Ovary (tissue), 9 donors: Measurements from ENCODE around the gene PRR35. TPM values are rescaled to one million over a fixed set of nuclear protein-coding genes. Genes with fewer than 3 reads are reported as not detected.

Source experiments
- DNase-seq, 5 donors: peaks; one replicate each; pipeline ENCODE4 v3.0.0-alpha.2; 2019 to 2020
- H3K27ac ChIP-seq, 2 donors: fragments of 200-600 bp; one replicate each; pipeline versions ENCODE4 v1.5.1 to v1.8.0; 2019 to 2022
- H3K27me3 ChIP-seq: fragments of 200-600 bp; one replicate; pipeline ENCODE4 v1.8.0; 2022
- H3K36me3 ChIP-seq: fragments of 200-600 bp; sonication (generic); one replicate; pipeline ENCODE4 v1.5.1; 2019
- H3K4me1 ChIP-seq: one replicate; pipeline ENCODE4 v1.8.1; 2013; ENCODE audit warnings: mild to moderate bottlenecking, moderate library complexity; ENCODE audit not compliant: insufficient read depth
- H3K4me3 ChIP-seq: fragments of 200-600 bp; sonication (generic); one replicate; pipeline ENCODE4 v1.5.1; 2017
- H3K9me3 ChIP-seq, 2 donors: fragments of 200-600 bp in 1 of 2; sonication (generic) in 1 of 2; one replicate each; pipeline versions ENCODE4 v1.5.1 to v1.8.1; 2013 to 2019; ENCODE audit warnings: mild to moderate bottlenecking in 1 of 2, moderate library complexity in 1 of 2
- EP300 ChIP-seq: sonication (generic); formaldehyde crosslinking; IDR thresholded peaks from one replicate; pipeline ENCODE4 v1.6.1; 2017; ENCODE audit warnings: antibody characterized with exemption
- POLR2A ChIP-seq: fragments of 450-650 bp; IDR thresholded peaks from one replicate; pipeline ENCODE4 v1.6.1; 2017; ENCODE audit warnings: antibody characterized with exemption, mild to moderate bottlenecking, moderate library complexity
- WGBS, 3 donors: extraction: QIAGEN DNeasy Blood & Tissue Kit in 1 of 3; methylation state at CpG; one replicate each; pipeline versions ENCODE4 v1.1.5 to v1.1.7; 2013 to 2017; 5-methylcytosine and 5-hydroxymethylcytosine counted together
- intact Hi-C, 4 donors: fragments of 100-400 bp; cut with DNase I; formaldehyde crosslinking; loops; one replicate each; pipeline versions ENCODE4 v1.11.0 to v1.15.1; 2022 to 2023
- polyA plus RNA-seq, 2 donors: library from polyadenylated mRNA; stranded (reverse); fragments of 200-250 nt in 1 of 2; fragments of 350-450 nt in 1 of 2; fragmentation: Illumina TruSeq in 1 of 2; extraction: RNeasy Lipid Tissue Mini Kit (QIAGEN cat#74804) in 1 of 2; gene quantifications; one replicate each; pipeline ENCODE4 v1.2.3, GENCODE V29; 2013 to 2014
- total RNA-seq, 7 donors: library from RNA; depleted of rRNA in 2 of 7; stranded (reverse); fragments of >200 nt in 2 of 7; fragmentation: NEBNext Ultra II Directional in 3 of 7; extraction: Animal tissue kit (Norgen Biotek cat#: 25700) in 3 of 7; gene quantifications; one replicate each; pipeline versions ENCODE4 v1.1.0 to v1.2.4, GENCODE V29; 2016 to 2023
- TF ChIP-seq, protein P1 (sequence below), 3 donors: fragments of 450-650 bp in 2 of 3; fragments of 200-600 bp in 1 of 3; IDR thresholded peaks; one replicate each; pipeline versions ENCODE4 v1.5.1 to v1.8.0; 2016 to 2022; ENCODE audit warnings: antibody characterized with exemption in 3 of 3, mild to moderate bottlenecking in 1 of 3
- donor health status: DM: no; HTN: no; CAD: no; lungs with moderate emphysema.
- donor health status: DM: no; HTN: no; CAD: no.
- donor health status: Bipolar disorder and iron deficiency.
- donor health status: DM: yes; HTN: yes; CAD: no.
- donor health status: DM: no; HTN: no; CAD: no.
- donor health status: DM: yes; HTN: yes; CAD: no.

Gene PRR35
- total and polyA plus RNA-seq, 9 donors: not detected

DNA sequence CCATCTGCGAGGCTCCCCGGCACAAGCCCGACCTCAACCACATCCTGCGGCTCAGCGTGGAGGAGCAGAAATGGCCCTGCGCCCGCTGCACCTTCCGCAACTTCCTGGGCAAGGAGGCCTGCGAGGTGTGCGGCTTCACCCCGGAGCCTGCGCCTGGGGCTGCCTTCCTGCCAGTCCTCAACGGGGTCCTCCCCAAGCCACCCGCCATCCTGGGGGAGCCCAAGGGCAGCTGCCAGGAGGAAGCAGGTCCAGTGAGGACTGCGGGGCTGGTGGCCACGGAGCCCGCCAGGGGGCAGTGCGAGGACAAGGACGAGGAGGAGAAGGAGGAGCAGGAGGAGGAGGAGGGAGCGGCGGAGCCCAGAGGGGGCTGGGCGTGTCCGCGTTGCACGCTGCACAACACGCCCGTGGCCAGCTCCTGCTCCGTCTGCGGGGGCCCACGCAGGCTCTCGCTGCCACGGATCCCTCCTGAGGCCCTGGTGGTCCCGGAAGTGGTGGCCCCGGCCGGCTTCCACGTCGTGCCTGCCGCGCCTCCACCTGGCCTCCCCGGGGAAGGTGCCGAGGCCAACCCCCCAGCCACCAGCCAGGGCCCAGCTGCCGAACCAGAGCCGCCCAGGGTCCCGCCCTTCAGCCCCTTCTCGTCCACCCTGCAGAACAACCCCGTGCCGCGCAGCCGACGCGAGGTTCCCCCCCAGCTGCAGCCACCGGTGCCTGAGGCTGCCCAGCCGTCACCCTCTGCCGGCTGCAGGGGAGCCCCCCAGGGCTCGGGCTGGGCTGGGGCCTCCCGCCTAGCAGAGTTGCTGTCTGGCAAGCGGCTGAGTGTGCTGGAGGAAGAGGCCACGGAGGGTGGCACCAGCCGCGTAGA lies 13.1 kb upstream of the PRR35 start:
- no peak overlapping the region for H3K27ac ChIP-seq
- no peaks in the 10 kb centered on the region for H3K36me3 ChIP-seq
- TF ChIP-seq EP300: no peak
- TF ChIP-seq, protein P1, sequence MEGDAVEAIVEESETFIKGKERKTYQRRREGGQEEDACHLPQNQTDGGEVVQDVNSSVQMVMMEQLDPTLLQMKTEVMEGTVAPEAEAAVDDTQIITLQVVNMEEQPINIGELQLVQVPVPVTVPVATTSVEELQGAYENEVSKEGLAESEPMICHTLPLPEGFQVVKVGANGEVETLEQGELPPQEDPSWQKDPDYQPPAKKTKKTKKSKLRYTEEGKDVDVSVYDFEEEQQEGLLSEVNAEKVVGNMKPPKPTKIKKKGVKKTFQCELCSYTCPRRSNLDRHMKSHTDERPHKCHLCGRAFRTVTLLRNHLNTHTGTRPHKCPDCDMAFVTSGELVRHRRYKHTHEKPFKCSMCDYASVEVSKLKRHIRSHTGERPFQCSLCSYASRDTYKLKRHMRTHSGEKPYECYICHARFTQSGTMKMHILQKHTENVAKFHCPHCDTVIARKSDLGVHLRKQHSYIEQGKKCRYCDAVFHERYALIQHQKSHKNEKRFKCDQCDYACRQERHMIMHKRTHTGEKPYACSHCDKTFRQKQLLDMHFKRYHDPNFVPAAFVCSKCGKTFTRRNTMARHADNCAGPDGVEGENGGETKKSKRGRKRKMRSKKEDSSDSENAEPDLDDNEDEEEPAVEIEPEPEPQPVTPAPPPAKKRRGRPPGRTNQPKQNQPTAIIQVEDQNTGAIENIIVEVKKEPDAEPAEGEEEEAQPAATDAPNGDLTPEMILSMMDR (IDR thresholded peaks at IDR 0.05): peak; percentile 54 to 80 (median 79)
- DNase-seq: peak; percentile 88 to 95 (median 91)
- no peaks in the 10 kb centered on the region for H3K27me3 ChIP-seq
- WGBS, 3 donors: 41 to 57% (median 42%) methylated on average over 59 to 60 of the region's 60 CpGs
- intact Hi-C loops: loop anchor here in 2 of 4 donors (10.0 kb wide), 1 partner anchor 118 kb away; the partner anchor contains the start of gene RHOT2 (in 2 of the 2)
- peaks cover 3% of the 10 kb centered on the region for H3K4me1 ChIP-seq
- peak overlapping the region; percentile 12 for H3K4me3 ChIP-seq
- H3K9me3 ChIP-seq: no peaks in the 10 kb centered on the region

DNA sequence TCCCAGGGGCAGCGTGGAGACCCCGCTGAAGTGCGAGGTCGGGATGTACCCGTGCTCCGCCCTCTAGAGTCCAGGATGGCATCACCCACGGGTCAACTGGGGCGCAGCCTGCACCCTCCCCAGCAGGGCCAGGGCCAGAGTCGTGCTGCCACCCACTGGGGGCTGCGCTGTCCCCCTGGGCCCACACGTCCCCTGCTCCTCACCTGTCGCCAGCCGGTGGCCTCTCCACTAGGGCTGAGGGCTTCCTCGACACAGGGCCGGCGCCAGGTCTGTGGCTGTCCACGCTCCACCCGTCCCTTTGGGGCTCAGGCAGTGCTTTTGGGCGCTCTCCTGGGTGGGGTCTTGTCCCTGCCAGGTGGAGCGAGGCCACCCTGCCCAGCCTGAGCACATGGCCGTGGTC lies 11.6 kb upstream of the PRR35 start:
- no peaks in the 10 kb centered on the region for H3K36me3 ChIP-seq
- WGBS, 3 donors: 92 to 97% (median 93%) methylated on average over 20 to 21 of the region's 21 CpGs
- no peak overlapping the region for H3K27ac ChIP-seq
- no peaks in the 10 kb centered on the region for H3K9me3 ChIP-seq
- no peak for DNase-seq
- no peak for TF ChIP-seq POLR2A
- peaks cover 3% of the 10 kb centered on the region for H3K4me1 ChIP-seq
- H3K4me3 ChIP-seq: no peak overlapping the region
- H3K27me3 ChIP-seq: no peaks in the 10 kb centered on the region
- intact Hi-C loops: loop anchor here in 2 of 4 donors (10.0 kb wide), 1 partner anchor 116 kb away; the partner anchor contains the start of gene RHOT2 (in 2 of the 2)

DNA sequence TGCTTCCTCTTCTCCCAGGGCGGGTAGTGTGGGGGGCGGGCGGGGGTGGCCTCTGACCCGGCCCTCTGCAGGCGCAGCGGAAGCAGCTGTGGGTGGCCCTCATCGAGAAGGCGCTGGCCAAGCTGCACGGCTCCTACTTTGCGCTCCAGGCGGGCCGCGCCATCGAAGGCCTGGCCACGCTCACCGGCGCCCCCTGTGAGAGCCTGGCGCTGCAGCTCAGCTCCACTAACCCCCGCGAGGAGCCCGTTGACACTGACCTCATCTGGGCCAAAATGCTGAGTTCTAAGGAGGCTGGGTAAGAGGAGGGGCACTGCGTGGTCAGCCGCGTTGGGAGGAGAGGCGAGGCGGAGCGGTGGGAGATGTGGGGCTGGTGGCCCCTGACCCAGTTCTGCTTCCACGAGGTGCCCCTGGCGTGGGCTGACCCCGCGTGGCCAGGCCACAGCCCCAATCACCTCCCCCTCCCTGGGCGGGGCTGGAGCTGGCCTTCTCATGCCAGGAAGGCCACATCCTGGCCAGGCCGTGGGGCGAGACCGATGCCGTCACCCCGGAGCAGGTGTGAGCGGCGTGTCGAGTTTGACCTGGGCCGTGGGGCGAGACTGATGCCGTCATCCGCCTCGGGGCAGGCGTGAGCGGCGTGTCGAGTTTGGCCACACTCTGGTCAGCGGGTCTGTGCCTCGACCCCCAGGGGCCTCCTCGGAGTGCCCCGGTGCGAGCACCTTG lies 10.5 kb upstream of the PRR35 start:
- no peak overlapping the region for H3K4me3 ChIP-seq
- H3K27me3 ChIP-seq: no peaks in the 10 kb centered on the region
- 92% methylated on average over 49 to 54 of the region's 54 CpGs for WGBS, 3 donors
- H3K36me3 ChIP-seq: no peaks in the 10 kb centered on the region
- no peak overlapping the region for H3K27ac ChIP-seq
- no peak for DNase-seq
- H3K9me3 ChIP-seq: no peaks in the 10 kb centered on the region
- H3K4me1 ChIP-seq: peaks cover 3% of the 10 kb centered on the region
- intact Hi-C loops: loop anchor here in 2 of 4 donors (10.0 kb wide), 1 partner anchor 115 kb away; the partner anchor contains the start of gene RHOT2 (in 2 of the 2)
- TF ChIP-seq POLR2A (no peak), EP300 (no peak)
- TF ChIP-seq, protein P1 (IDR thresholded peaks at IDR 0.05): no peak

DNA sequence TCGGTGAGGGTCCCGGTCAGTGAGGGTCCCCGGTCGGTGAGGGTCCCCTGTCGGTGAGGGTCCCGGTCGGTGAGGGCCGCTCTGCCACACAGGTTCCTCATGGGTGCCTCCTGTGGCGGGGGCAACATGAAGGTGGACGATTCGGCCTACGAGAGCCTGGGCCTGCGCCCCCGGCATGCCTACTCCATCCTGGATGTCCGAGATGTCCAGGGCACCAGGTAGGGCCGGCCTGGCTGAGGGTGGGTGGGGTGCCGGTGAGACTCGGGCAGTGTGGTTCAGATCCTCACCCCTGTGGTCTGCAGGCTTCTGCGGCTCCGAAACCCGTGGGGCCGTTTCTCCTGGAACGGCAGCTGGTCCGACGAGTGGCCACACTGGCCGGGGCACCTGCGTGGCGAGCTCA lies 9.0 kb upstream of the PRR35 start:
- Histone ChIP-seq H3K27me3 (no peaks in the 10 kb centered on the region), H3K27ac (no peak overlapping the region), H3K36me3 (no peaks in the 10 kb centered on the region), H3K9me3 (no peaks in the 10 kb centered on the region), H3K4me1 (peaks cover 3% of the 10 kb centered on the region), H3K4me3 (no peak overlapping the region)
- TF ChIP-seq POLR2A: no peak
- intact Hi-C loops: no loop called here
- WGBS, 3 donors: 96% methylated on average over 21 to 28 of the region's 28 CpGs
- DNase-seq: no peak

DNA sequence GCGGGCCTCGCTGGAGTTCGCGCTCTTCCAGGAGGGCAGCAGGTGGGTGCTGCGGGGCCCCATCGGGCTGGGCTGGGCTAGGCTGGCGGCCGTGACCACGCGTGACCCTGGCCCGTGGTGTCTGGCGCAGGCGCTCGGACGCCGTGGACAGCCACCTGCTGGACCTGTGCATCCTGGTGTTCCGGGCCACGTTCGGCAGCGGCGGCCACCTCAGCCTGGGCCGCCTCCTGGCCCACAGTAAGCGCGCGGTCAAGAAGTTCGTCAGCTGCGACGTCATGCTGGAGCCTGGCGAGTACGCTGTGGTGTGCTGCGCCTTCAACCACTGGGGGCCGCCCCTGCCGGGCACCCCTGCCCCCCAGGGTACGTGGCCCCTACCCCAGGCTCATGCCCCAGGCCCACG lies 8.0 kb upstream of the PRR35 start:
- intact Hi-C loops: no loop called here
- H3K4me1 ChIP-seq: peaks cover 2% of the 10 kb centered on the region
- H3K36me3 ChIP-seq: no peaks in the 10 kb centered on the region
- H3K9me3 ChIP-seq: no peaks in the 10 kb centered on the region
- no peak for DNase-seq
- no peak overlapping the region for H3K27ac ChIP-seq
- TF ChIP-seq EP300: no peak
- no peak for TF ChIP-seq POLR2A
- TF ChIP-seq, protein P1 (IDR thresholded peaks at IDR 0.05): no peak
- H3K4me3 ChIP-seq: no peak overlapping the region
- H3K27me3 ChIP-seq: no peaks in the 10 kb centered on the region
- 93 to 95% (median 94%) methylated on average over 17 to 35 of the region's 35 CpGs for WGBS, 3 donors
